Ureter (tissue), 1 donor: ENCODE measurements around the gene EPB41L1. TPM values are rescaled to one million over a fixed set of nuclear protein-coding genes. Genes with fewer than 3 reads are reported as not detected.
"Not testable (repeated sequence)": the region's sequence is repeated elsewhere in the genome, so short reads cannot be mapped to it uniquely, and the experiment has no call there.

Experiments used
- DNase-seq: peaks from one replicate; pipeline ENCODE4 v3.0.0-alpha.2; 2020; ENCODE audit warnings: low spot score
- total RNA-seq: library from RNA; stranded (reverse); gene quantifications from one replicate; pipeline ENCODE4 v1.2.4, GENCODE V29; 2023
- donor health status: DM: yes; HTN: yes; CAD: no.

Gene EPB41L1
- total RNA-seq, 1 donor from 2014 or later, result 165 TPM

DNA sequence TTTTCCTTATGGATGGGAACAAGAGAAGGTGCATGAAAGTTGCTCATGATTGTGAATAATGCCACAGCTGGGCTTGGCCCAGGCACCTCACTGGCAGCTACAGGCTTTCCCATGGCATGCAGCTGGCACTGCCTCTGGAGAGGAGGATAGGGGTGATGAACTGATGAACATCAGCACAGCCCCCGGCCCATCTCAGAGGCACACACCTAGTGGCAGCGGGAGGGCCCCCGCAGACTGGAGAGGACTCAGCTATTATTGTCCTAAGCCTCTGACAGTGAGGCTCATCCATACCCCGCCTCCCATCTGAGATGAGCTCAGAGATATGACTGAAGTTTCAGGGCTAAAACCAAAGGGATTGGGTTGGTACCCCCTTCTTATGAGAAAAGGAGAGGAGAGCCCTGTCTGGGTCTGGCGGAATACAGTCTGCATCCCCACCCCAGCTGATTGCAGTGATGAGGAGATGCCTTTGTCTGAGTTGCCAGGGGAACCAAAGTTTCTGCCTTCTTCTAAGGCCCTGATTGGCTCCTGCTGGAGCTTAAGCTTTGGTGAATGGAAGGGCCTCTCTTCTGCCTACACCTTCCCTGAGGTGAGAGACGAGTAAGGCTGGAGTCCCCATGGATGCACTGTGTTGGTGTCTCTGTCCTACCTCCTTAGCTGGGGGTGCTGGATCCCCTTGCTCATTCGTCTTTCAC, 27.6 kb upstream of the EPB41L1 start:
- DNase-seq, result no peak

DNA sequence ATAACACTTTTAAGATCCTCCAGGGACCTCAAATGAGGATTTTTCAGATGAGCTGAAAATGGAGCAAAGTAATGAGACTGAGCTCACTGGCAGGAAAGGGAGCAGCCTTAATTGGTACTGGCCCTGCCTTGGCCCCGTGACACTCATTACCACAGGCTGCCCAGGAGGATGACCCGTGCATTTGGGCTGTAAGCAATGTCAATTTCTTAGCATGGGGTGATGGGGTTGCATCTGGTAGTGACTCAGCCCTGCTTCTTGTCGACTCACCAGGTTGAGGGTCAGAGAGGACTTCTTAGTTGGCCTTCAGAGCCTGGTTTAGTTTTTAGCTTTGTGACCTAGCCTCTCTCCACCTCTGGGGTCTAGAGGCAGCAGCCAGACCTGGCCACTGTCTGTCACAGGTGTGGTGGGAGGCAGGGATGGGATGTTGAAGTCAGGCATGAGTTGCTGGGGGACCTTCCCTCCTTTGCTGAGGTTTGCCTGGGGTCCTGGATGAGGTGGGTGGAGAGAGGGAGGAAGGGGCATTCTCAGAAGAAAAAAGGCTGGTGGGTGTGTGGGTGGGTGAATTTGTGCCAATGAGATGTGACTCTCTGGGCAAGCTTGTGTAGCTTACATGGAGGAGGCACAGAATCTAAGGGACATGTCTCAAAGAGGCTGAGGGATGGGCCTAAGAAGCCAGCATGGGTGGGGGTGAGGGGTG, 25.9 kb upstream of the EPB41L1 start:
- DNase-seq, result no peak

GRCh38 chr20:36129160-36129543, 25.4 kb upstream of the EPB41L1 start:
- DNase-seq, result no peak

- no peak for DNase-seq
Observed at GRCh38 chr20:36130390-36130789, 24.1 kb upstream of the EPB41L1 start.

GRCh38 chr20:36132802-36133211, 21.7 kb upstream of the EPB41L1 start:
- no peak for DNase-seq

DNA sequence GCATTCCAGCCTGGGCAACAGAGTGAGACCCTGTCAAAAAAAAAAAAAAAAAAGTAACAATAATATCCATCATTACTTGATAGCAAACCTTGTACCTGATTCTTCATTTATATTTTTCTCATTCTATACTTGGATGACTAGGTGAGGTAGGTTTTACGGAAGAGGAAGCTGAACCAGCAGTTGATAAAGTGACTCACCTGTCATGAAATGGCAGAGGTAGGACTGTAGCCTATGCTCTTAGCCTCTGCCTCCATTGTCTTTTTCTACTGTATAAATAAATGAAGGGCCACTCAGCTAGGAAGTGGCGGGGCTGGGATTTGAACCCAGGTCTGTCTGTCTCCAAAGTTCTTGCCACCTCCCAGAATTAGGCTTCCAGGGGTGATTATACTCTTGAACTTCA, 20.7 kb upstream of the EPB41L1 start:
- DNase-seq, result no peak

GRCh38 chr20:36135159-36135558, 19.4 kb upstream of the EPB41L1 start:
- DNase-seq, result no peak

- no peak for DNase-seq
Observed at GRCh38 chr20:36135821-36136220, 18.7 kb upstream of the EPB41L1 start.

DNA sequence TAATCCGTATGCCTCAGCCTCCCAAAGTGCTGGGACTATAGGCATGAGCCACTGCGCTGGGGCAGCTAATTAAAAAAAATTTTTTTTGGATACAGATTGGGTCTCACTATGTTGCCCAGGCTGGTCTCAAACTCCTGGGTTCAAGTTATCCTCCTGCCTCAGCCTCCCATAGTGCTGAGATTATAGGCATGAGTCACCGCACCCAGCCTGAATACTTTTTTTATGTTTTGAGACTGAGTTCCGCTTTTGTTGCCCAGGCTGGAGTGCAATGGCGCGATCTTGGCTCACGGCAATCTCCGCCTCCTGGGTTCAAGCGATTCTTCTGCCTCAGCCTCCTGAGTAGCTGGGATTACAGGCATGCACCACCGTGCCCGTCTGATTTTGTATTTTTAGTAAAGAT, 17.2 kb upstream of the EPB41L1 start:
- not testable (repeated sequence) for DNase-seq

GRCh38 chr20:36141310-36141709, 13.2 kb upstream of the EPB41L1 start:
- no peak for DNase-seq

- DNase-seq, result no peak
Observed at GRCh38 chr20:36144336-36144735, 10.2 kb upstream of the EPB41L1 start.

DNA sequence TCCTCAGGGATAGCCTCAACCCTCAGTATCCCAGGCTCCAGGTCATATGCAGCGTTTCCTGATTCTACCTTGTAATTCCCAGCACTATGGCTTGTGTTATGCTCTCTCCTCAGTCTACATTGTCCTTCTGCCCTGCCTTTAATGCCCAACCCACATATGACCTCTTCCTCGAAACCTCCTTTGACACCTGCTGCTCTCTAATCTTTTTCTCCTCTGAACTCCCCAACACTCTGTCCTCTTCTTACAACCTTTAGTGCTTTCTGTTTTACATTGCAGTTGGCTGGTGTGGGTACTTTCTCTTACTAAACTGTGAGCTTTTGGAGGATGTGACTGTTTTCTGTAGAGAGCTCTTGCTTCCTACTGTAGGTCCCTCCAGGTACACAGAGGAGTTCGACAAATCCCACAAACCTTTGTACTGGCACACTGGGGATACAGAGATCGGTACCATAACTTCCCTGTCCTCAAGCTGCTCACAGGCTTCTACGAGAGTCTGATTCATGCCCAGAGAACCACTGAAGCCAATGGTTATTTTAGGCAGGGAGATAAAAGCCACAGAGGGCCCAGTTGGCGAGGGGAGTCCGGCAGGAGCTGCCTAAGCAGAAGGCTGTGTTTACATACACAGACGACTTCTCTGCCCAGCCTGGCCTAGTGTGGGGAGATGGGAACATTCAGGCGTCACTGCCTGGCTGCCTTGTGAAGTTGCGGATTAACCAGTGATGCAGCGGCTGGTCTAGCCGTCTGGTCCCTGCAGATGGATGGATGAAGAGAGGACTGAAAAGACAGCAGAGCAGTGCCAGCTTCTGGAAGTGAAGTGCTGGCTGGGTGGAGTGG, 8.4 kb upstream of the EPB41L1 start:
- DNase-seq, result no peak

DNA sequence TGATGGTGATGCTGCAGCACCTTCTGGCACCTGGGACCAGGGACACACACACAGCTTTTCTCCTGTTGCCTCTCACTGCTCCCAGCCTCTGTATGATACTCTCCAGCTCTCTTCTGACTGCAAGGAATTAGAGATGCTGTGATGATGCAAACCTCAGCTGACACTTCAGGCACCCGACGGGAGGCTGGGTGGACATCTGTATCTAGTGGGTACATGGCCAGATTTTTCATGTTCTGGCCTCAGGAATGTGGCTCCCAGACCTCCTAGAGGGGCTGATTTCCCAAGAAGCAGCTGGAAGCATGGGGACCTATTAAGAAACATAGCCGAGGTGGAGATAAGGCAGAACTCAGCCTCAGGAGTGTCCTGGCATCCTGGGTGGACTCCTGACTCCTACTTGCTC, 6.8 kb upstream of the EPB41L1 start:
- DNase-seq, result no peak

DNA sequence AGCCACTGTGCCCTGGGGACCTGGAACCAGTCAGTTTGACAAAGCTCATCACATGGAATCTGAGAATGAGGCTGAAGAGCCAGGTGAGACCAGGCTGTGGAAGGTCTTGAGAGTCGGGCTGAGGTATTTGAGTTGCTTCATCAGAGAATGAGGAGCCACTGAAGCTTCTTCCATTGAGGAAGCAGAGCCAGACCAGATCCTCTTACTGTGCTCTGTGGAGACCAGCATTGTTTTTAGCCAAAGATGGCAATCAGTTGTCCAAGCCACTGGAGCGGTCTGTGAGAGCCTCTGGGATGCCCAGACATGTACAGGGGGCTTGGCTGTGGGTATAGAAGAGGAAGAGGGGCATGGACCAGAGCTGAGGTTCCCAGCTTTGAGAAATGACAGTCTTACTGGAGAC, 6.1 kb upstream of the EPB41L1 start:
- no peak for DNase-seq

DNA sequence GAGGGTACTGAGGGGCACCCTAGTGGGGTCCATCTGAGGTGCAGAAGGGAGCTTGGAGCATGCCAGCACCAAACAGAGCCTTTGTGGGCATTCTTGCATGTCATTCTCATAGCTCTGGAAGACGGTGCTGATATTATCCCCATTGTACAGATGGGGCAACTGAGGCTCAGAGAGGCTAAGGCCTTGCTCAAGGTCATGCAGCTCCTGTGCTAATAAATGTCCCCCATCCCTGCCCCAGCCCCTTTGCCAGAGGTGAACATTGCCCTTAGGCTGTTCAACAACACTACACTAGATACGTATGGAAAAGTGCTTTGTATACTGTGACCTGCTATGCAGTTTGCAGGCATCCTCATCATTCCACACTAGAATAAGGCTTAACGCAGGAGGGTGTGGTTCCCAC, 5.5 kb upstream of the EPB41L1 start:
- no peak for DNase-seq

DNA sequence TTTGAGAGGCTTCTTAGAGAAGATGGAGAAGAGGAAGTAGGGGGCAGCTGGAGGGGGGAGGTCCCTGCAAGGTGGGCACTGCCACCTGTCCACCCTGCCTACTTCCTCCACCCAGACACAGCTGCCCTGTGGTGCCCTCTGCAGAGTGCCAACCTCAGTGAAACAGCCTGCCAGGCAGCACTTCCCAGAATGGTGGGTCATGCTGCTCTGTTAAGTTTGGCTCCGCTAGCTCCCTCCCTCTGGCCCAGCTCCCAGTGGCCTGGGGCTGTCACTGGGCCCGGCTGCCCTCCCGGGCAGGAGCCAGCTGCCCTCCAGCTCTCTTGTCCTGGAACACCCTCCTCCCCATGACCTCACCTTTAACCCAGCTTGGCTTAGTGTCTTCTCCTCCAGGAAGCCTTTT, 5.1 kb upstream of the EPB41L1 start:
- DNase-seq, result no peak

DNA sequence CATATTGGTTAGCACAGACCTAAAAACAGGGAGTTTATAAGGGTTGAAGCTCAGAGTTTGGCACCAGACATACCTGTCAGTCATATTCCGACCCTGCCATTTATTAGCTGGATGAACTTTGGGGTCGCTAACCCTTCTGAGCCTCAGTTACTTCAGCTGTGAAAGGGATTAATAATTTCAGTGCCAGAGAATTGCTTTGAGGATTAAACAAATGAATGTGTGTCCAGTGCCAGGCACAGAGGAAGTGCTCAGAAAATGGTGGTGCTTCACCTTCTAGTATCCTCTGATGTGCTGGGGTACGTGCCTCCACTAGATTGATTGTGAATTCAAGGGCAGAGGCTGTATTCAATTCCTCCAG, 4.1 kb upstream of the EPB41L1 start:
- DNase-seq, result no peak

DNA sequence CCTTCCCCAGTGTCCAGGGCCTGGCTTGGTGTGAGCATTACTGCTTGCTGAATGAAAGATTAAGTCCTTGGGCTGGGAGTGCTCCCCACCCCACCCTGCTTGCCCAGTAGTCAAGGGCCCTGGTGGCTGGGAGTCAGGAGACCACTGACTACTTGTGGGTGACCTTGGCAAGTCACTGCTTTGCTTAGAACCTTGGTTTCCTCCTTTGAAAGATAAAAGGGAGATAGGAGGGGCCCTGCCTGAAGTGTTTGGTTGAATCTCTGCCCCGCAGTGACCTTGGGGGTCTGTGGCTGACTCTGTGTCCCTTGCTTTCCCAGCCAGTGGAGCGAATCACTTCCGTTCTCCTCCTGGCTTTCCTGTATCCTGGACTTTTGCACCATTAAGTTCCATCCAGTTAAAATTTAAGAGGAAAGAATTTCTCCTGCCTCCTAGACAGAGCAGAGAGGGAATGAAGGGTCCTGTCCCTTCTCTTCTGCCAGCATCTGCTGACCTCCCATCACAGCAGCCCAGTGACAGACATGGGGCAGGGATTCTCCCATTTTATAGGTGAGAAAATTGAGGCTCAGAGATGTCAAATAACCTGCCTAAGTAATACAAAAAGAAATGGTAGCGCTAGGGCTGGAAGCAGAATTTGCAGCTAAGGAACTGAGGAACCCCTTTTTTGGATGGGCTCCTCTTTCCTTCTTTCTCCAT, 3.5 kb upstream of the EPB41L1 start:
- DNase-seq, result no peak

- no peak for DNase-seq
Observed at GRCh38 chr20:36152261-36152660, 2.3 kb upstream of the EPB41L1 start.

- DNase-seq, result no peak
Observed at GRCh38 chr20:36153204-36153603, 1.3 kb upstream of the EPB41L1 start.

DNA sequence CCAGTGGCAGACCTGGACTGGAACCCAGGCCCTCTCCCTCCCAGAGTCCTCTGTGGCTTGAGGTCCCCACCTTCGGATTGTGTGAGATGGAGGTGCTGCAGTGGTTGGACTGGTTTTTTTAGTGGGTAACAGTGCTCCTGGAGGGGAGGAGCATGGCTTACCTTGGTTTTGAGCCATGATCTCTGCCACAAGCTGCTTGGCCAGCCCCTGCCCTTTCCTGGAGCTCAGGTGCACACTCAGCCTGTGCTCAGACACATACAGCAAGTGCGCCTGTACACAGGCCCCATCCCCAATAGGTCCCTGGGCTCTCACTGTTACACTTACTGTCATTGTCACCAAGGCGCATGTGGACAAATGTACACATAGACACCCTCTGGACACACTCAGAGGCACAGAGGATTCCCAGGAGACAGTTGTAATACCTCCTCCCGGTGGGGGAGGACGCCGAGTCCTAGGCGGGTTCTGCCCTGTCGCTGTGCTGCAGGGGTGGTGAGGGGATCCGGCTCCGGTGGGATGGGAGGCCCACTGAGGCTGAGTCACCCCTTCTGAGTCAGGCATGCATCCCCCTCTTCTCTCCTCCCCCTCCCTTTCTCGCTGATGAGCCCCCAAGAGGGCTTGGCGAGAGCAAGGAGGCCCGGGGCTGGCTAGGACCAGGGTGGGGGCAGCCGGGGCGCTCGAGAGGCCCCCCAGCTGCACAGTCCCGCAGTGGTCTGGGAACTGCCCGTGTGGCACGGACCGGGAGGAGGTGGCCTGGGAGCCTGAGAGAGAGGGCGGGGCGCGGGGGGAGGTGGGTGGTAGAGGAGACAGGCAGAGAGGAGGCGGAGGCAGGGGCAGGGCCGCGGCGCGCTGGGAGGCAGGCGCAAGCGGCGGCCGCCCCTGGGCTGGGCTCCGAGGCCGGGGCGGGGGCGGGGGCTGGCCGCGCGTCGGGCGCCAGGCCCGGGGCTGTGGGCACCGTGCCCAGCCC, 522 bp upstream of the EPB41L1 start:
- peak; percentile 90 for DNase-seq
